ENCODE data around the gene INAFM2. TPM values are rescaled to one million over a fixed set of nuclear protein-coding genes. Genes with fewer than 3 reads are reported as not detected.

INAFM2 gene
- total and polyA plus RNA-seq, 2 donors (not counting 3 experiments of a cell fraction or from before 2014, with no cell fraction given) = 10.4 to 24.1 TPM

DNA sequence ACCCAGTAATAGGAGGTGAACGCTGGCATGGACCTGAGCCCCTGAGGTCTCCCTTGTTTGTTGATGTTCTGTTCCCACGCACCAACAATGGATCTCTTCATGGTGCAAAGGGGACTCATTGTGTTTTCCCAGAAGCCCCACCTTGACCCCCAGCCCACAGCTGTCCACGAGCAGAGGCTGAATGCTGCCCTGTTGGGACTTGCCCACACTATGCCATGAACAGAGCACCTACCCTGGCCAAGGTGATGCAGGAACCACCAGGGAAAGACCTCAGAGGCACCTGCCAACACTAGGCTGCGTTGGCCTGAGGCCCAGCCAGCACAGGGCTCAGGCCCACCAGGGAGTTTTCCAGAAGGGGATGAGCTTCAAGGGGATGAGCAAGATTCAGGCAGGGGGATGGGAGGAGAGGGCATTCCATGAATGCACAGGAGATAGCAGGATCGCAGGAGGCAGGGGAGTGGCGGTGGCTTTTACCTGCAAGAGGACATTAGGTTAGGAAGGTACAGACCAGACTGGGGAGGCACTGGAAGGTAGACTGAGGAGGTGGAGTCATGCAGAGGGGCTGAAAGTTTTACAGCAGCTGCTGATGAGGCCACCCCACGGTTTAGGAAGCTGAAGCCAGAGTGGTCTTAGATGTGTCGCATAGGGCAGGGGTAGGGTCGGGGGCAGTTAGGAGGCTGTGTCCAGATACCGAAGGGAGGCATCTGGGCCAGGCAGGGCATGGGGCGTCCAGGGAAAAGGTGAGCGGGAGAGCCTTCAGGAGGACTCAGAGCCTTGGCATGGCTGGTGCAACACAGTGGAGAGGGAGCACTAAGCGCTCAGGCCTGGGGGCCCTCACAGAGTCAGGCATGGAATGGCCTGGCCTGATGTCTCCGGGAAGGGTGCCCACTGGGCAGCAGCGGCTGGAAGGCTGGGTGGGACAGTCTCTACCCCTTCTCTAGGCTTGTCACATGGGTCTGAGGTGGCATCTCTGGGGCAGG is 23.4 kb downstream of the INAFM2 start:
- no peak for FAIRE-seq
- Histone ChIP-seq H3K27ac (ENCODE audit: insufficient read depth, low read depth, low read length) (no peak overlapping the region), H3K4me1 (ENCODE audit: control insufficient read depth, extremely low read depth, insufficient read depth, low read length) (peaks cover 24% of the 10 kb centered on the region), H3K36me3 (ENCODE audit: control insufficient read depth in 2 of 2, extremely low read depth in 1 of 2, insufficient read depth in 2 of 2, low read length in 2 of 2) (no peaks in the 10 kb centered on the region), H3K4me3 (replicated peaks in 1 of 3; ENCODE audit: insufficient read depth in 1 of 3, low read depth in 1 of 3, low read length in 3 of 3) (no peak overlapping the region), H3K27me3 (ENCODE audit: control insufficient read depth in 2 of 2, insufficient read depth in 2 of 2, low read length in 2 of 2) (peaks cover 0 to 2% of the 10 kb centered on the region in 2 experiments), H4K20me1 (replicated peaks; ENCODE audit: control insufficient read depth, extremely low read depth, insufficient read depth, low read length) (no peaks in the 10 kb centered on the region), H3K9me1 (replicated peaks; ENCODE audit: control insufficient read depth, extremely low read depth, insufficient read depth, low read length) (no peaks in the 10 kb centered on the region), H2AFZ (ENCODE audit: low read depth, low read length) (no peak overlapping the region), H3K9ac (replicated peaks; ENCODE audit: extremely low read depth, insufficient read depth, low read length) (no peak overlapping the region), H3K9me3 (replicated peaks; ENCODE audit: control insufficient read depth, insufficient read depth, low read length) (no peaks in the 10 kb centered on the region), H3K79me2 (ENCODE audit: control insufficient read depth, insufficient read depth, low read length) (no peaks in the 10 kb centered on the region), H3K4me2 (ENCODE audit: insufficient read depth, low read length) (no peak overlapping the region)
- dilution Hi-C loops (cut with MboI; ENCODE audit: extremely low pct_ligation_motif_present, low sequenced_read_pairs) = no loop called here
- no peak for TF ChIP-seq MYC (IDR thresholded peaks at IDR 0.05; ENCODE audit: low read depth, low read length)
- no peak for TF ChIP-seq FOS (IDR thresholded peaks at IDR 0.05; ENCODE audit: borderline replicate concordance, insufficient read depth, low read length)
- TF ChIP-seq GATA2 (IDR thresholded peaks at IDR 0.05; ENCODE audit: insufficient read depth, insufficient read length, low read depth, low read length) = no peak
- TF ChIP-seq, protein P1, sequence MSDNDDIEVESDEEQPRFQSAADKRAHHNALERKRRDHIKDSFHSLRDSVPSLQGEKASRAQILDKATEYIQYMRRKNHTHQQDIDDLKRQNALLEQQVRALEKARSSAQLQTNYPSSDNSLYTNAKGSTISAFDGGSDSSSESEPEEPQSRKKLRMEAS (IDR thresholded peaks at IDR 0.05; ENCODE audit: insufficient read depth, insufficient read length) = no peak
- BruUV-seq (replicated peaks) = no TSS peak
- DNase-seq (ENCODE audit: low read depth, low spot score) = no peak
- intact Hi-C loops (cut with micrococcal nuclease) = no loop called here
- ChIA-PET CTCF (interaction anchor here (1.6 kb wide), 1 partner anchor 10 kb away, joined by 13 read pairs; the partner anchor contains the start of gene DISP2), POLR2A (no interaction called here)
